HG03432 (cell line): ENCODE results near the gene IGF2BP2.
"Not testable (repeated sequence)": the region's sequence is repeated elsewhere in the genome, so short reads cannot be mapped to it uniquely, and the experiment has no call there.

ENCODE experiments used
- ATAC-seq: cut with Tn5 transposase; IDR thresholded peaks from one replicate; pipeline ENCODE4 v1.9.1; 2021; ENCODE audit warnings: mild to moderate bottlenecking, moderate library complexity; ENCODE audit not compliant: unreplicated experiment

Gene IGF2BP2

GRCh38 chr3:185716436-185717108 is 108.3 kb downstream of the IGF2BP2 start:
- ATAC-seq = no peak

- ATAC-seq = no peak
These were observed 109.8 kb downstream of the IGF2BP2 start for GRCh38 chr3:185715091-185715490.

GRCh38 chr3:185714085-185714484 is 110.8 kb downstream of the IGF2BP2 start:
- no peak for ATAC-seq

DNA sequence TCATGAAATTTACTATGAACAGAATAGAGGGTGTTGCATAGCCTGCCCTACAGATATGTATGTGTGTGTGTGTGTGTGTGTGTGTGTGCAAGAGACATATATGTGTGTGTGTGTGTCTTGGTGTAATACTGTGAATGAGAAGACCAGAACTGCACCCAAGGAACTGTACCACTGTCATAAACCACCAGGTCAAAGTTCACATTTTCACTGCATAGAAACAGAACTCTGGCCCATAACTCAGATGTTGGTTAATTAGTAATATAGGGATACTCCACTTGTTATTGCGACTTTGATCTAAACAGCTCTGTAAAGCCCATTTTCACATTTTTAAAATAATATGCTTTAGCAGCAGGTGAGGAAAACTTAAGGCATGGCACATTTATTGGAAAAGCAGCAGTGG is 111.8 kb downstream of the IGF2BP2 start:
- no peak for ATAC-seq

- ATAC-seq = no peak
These were observed 112.5 kb downstream of the IGF2BP2 start for GRCh38 chr3:185712337-185712736.

- no peak for ATAC-seq
These were observed 113.5 kb downstream of the IGF2BP2 start for GRCh38 chr3:185711255-185711870.

DNA sequence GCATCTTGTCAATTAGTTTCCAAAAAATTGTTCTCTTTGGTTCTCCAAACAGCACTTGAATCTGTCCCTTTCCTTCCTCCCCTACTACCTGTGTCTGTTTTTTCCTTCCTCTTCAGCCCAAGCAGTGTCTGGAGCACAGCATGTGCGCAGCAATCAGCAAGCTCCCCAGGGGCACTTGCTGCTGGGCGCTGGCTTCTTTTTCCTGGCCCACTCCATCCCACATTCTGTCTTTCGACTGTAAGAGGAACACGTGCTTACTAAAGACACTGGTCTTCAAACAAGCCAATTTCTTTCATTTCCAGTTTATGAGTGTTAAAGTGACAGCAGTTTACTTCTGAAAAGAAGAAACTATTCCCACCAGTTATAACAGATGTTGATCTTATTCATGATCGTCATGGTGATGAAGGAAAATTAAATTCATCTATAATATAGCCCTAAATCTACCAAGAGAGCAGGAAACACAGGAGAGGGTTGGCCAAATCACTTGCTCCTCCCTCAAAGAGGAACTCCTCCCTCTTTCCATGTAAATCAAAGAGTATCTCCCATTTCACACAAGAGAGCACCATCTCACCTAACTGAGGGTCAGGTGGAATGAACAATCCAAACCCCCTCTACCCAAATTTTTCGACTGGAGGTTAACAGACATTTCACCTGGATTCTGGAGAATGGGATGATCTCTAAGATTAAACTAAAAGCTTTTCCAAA is 115.4 kb downstream of the IGF2BP2 start:
- no peak for ATAC-seq

- no peak for ATAC-seq
These were observed 116.5 kb downstream of the IGF2BP2 start for GRCh38 chr3:185708392-185708791.

- ATAC-seq = no peak
These were observed 119.3 kb downstream of the IGF2BP2 start for GRCh38 chr3:185705498-185705897.

- no peak for ATAC-seq
These were observed 122.3 kb downstream of the IGF2BP2 start for GRCh38 chr3:185702262-185703225.

- ATAC-seq = no peak
These were observed 123.1 kb downstream of the IGF2BP2 start for GRCh38 chr3:185701611-185702261.

GRCh38 chr3:185699927-185700326 is 124.9 kb downstream of the IGF2BP2 start:
- ATAC-seq = no peak

DNA sequence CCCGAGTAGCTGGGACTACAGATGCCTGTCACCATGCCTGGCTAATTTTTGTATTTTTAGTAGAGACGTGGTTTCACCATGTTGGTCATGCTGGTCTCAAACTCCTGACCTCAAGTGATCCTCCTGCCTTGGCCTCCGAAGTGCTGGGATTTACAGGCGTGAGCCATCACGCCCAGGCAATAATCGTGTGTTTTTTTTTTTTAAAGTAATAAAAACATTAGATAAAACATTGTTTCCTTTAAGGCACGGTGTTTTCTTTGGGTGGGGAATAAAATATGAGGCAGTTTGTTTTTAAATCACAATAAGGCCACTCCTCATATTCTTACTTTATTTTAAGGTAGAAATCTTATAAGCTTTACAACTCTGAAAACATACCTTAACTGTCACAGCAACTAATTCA is 127.6 kb downstream of the IGF2BP2 start:
- not testable (repeated sequence) for ATAC-seq

DNA sequence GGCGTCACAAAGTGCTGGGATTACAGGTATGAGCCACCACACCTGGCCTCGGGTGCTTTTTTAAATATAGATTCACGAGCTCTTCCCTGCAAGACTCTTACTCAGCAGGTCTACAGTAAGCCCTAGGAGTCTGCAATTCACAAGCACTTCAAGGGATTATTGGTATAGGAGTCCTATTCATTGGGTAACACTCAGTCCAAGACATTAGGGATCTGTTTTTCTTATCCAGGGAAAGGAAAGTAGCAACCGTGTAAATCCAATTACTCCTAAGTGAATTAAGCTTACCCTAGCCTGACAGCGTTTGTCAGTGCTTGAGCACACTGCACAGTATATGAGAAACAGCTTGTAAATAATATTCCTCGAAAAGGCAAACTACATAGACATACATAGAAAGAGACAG is 128.8 kb downstream of the IGF2BP2 start:
- ATAC-seq = no peak

GRCh38 chr3:185693985-185694653 is 130.7 kb downstream of the IGF2BP2 start:
- ATAC-seq = no peak

DNA sequence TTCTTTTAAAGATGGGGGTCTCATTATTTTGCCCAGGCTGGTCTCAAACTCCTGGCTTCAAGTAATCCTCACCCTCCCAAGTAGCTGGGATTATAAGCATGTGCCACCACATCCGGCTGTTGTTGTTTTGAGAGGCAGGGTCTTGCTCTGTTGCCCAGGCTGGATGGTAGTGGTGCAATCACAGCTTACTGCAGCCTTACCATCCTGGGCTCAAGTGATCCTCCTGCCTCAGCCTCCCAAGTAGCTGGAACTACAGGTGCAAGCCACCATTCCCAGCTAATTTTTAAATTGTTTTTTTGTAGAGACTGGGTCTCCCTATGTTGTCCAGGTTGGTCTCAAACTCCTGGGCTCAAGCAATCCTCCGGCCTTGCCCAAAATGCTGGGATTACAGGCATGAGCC is 133.2 kb downstream of the IGF2BP2 start:
- ATAC-seq = no peak

DNA sequence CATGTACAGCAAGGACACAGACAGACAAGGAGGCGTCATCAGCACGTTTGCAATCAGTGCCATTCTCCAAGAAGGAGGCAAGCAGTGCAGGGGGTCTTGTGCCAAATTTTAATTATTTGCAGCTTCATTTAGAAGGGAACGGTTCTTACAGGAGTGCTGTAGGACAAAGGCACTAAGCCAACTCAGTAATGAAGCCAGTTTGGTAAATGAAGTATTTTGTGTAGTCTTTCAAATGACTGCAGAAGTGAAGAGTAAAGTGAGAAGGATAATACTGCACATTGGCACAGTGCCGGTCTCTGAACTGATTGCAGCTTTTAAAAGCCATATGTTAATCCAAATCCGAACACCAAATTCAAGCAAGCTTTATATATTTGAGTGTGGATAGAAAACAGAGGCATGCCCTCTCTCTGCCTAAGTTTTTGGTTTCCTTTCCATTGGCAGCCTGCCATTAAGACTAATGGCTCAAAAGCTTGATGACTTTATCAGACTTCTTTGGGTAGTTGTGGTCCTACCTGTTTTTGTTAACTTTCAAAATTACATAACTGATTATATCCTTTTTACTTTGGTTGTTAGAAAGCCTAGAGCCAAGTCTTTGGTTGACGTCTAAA is 137.5 kb downstream of the IGF2BP2 start:
- no peak for ATAC-seq

GRCh38 chr3:185685231-185686035 is 139.4 kb downstream of the IGF2BP2 start:
- no peak for ATAC-seq

- no peak for ATAC-seq
These were observed 144.6 kb downstream of the IGF2BP2 start for GRCh38 chr3:185680231-185680630.
